Activated CD4-positive, CD25-positive, alpha-beta regulatory T cell treated with anti-CD3 and anti-CD28 coated beads, Interleukin-2, amount 50 U/mL, for 72 hours (primary cell): ENCODE results near the gene GLTP.
"Not testable (repeated sequence)": the region's sequence is repeated elsewhere in the genome, so short reads cannot be mapped to it uniquely, and the experiment has no call there.

Source experiments
- DNase-seq: peaks from one replicate; pipeline ENCODE4 v3.0.0; 2021

GLTP gene

DNA sequence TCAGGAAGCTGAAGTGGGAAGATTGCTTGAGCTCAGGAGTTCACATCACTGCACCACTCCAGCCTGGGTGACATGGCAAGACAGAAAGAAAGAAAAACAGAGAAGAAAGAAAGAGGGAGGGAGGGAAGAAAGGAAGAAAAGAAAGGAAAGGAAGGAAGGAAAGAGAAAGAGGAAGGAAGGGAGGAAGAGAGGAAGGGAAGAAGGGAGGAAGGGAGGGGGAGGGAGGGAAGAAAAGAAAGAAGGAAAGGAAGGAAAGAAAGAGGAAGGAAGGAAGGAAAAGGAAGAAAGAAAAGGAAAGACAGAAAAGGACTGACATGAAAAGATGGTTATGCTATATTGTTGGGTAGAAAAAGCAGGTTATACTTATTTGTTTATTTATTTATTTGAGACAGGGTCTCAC lies 3.9 kb downstream of the GLTP start:
- DNase-seq = no peak

DNA sequence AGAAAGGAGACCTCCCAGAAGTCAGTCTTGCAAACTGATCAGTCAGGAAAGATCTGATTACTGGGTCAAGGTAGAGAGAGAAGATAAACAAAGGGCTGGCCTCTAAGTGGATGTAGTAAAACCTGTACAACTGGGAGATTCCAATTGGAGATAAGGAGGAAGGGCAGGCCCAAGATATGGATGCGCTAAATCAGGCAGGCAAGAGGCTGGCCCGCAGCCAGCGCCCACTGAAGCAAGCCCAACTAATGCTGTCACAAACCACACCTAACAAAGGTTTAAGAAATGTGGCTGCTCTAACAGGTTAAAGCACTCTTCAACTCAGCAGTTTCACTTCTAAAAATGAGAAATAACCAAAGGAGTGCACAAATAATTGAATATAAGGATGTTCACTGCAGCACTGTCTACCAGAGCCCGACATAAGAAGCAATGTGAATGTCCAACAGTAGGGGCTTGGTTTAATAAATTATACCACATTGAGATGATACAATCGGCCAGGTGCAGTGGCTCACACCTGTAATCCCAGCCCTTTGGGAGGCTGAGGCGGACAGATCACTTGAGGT lies 4.7 kb downstream of the GLTP start:
- no peak for DNase-seq

DNA sequence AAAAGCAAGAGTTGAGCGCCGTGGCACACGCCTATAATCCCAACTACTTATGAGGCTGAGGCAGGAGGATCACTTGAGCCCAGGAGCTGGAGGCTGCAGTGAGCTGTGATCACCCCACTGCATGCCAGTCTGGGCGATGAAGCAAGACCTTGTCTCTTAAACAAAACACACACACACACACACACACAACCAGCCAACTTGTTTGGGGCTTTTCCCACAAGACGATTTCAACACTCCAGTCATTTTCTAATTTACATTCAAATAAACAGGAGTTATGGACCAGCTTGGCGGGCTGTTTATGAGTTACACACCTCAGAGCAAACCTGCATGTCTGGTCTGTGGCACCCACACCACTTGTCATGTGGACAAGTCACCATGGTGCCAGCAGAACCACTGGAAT lies 6.7 kb downstream of the GLTP start:
- DNase-seq = no peak

DNA sequence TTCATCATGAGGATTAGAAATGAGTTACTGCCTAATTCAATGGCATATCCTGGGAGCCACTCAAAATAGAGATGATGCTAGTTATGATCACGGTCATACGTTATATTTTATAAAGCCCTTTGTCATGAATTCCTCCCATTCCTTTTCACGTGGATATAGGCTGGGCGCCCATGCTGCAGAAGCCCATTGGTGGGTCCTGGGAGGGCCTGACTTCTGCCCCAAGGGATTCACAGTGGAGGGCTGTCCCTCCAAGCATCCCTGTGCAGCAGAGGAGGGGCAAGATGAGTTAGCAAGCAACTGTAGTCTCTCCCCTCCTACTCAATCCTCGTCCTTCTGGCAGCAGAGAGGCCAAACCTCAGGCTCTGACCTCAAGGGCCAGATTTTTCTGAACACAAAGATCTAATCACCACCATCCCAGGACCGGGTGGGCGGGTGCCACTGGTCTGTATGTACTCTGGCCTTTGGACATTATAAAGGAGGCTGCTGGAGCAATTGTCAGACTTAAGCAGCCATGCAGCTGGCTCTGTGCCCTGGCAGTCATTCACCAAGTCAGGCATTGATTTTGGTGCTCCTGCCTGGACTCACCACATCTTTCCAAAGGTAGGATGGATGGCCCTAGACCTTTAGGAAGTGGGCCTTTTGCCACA lies 8.6 kb downstream of the GLTP start:
- DNase-seq = no peak

DNA sequence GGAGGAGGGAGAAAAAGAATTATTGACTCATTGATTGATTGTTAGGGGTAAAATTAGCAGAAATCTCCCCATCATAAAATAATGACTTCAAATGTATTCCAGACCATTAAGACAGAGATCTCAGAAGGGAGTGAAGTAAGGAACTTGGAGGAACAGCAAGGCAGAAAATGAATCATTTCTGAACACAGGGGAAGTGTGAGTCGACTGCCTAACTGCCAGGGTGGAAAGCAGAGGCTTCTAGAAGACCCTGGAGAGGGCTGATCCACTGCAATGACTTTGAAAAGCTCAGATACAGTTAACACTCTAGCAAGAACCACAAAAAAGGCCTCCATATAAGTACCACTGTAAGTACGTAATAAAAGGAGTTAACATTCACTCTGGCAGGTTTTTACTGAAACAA lies 9.7 kb downstream of the GLTP start:
- no peak for DNase-seq

DNA sequence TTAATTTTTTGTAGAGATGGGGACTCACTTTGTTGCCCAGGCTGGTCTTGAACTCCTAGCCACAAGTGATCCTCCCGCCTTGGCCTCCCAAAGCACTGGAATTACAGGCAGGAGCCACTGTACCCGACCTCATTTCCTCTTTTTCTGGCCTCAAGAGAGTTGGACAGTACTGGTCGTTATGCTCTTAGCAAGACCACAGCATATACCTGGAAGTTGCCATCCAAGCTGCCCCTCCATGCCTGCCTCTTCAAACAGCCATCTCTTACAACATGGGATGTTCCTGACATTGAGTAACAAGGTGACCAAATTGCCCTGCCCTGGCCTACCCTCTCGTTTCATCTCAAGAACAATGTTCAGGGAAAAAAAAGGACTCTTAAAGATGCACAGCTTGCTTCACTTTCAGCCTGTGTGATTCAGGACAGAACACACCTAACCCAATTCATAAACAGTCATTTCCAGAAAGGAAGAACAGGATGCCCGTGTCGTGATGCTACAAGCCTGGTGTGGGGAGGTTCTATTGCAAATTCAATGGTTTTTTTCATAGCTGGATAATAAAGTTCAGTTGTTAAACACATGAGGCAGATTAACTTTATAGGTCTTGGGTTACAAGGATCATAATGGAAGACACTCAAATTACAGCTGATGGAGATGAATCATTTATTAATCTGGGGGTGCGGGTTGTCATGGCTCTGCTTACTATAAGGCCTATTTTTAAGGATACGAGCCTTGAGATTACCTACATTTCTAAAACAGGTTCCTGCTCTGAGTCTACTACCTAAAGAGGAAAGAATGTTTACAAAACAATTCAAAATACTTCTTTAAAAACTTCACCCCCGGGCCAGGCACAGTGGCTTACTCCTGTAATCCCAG lies 11.9 kb downstream of the GLTP start:
- no peak for DNase-seq

DNA sequence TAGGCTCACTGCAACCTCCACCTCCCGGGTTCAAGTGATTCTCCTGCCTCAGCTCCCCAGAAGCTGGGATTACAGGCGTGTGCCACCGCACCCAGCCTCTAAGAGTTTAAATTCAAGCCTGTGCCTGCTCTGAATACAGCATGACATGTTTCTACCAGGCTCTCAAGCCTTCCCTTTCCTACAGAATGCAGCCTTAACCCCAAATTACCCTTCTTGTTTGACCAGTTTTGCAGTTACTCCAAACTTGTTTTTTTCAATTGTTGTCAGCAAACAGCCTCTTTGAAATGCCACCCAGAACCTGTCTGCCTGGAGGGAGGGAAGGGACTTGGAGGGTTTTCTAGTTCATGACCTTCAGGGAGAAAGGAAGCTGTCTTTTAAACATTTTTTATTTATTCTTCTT lies 15.4 kb downstream of the GLTP start:
- no peak for DNase-seq

DNA sequence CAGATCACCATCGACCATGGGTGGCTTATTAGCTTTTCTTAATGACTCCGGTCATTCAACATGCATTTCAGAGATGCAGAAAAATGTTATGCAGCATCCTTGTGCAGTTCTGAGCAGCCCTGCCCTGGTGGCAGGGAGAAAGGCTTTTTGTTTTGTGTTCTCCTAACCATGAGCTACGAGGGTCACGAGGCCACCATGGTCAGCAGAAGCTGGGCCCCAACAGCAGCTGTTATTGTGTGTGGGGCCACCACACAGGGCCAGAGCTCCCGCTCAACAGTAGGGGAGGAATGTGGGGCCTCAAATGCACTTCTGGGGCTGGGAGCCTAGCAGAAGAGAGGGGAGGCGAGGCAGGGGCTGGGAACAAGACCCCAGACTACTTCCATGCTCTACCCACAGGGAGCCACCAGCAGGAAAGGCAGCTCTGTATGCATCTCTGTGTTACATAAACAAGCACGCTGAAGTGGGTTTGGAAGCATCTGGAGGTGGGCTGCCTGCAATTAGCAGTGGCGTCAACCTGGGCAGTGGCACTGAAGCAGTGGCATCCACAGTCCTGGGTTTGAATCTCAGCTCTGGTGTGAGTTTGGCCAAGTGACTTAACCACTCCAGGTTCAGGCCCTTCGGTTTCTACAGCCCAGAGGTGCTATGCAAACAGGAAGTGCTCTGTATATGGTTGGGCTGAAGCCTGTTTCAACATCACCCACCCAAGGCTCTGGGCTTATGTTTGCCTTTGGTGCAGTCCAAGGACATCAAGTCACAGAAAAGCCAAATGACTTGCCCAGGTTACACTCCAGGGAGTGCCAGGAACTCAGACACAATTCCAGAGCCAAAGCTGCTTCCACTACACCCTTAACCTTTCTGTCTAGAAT lies 16.3 kb downstream of the GLTP start:
- DNase-seq = no peak

DNA sequence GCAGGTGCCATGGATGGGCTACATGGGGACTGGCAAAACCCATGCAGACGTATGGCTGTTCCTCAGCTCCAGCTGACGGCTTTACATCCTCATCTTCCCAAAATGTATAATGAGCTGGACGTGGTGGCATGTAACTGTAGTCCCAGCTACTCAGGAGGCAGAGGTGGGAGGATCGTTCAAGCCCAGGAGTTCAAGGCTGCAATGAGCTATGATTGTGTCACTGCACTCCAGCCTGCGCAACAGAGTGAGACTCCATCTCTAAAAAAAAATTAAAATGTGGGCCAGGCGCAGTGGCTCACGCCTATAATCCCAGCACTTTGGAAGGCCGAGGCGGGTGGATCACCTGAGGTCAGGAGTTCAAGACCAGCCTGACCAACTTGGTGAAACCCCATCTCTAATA lies 17.9 kb downstream of the GLTP start:
- not testable (repeated sequence) for DNase-seq

DNA sequence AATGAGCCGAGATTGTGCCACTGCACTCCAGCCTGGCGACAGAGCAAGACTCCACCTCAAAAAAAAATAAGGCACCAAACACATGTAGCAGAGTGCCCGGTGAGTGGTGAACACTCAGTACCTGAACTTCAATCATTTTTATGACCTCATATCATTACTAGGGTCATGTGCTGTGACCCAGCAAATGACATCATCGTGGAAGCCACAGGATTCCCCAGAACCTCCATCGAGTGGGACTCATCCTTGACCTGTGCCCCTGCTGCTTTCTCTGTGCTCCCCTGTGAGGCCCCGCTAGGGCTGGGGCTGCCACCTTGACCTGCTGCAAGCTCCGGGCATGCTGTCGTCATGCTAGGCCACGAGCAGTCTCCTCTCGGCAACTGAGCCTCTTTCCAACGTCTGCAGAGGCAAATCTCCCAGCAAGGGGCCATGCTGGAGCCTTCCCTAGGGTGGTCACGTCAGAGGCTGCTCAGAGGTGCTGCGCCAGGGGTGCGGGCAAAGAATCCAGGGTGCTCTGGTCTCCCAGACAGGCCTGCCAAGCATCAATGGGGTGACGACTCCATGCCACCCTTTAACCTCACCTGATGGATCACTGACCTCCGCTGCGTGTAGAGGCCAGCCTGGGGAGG lies 18.5 kb downstream of the GLTP start:
- no peak for DNase-seq

DNA sequence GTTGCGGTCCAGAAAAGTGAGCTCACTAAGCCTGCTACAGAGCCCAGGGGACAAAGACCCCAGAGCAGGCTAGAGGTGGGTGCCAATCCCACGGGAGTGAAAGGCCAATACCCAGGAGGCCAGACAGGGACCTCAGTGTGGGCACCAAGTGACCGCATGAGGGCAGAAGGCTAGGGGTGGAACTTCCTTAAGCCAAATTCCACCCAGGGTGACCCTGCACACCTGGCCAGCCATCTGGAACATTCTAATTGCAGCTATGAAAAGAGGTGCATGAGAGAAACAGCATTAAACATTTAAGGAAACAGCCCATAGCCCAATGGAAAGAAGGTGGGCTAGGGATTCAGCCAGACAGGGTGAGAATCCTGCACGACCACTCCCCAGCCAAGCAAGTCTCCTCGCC lies 19.4 kb downstream of the GLTP start:
- no peak for DNase-seq

DNA sequence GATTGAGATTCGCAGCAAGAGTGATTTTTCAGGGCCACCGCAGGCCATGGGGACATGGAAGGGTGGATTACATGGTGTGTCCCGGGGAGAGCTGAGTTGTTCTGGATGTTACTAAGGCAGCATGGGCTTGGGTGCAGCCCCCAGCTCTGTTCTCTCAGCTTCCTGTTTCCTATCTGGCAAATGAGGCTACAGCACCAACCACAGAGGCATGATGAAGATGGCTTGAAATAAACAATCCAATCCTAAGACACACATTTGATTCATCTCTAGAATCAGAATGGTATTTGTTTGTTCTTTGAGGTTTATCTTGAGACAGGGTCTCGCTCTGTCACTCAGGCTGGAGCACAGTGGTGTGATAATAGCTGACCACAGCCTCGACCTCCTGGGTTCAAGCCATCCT lies 21.6 kb downstream of the GLTP start:
- no peak for DNase-seq

DNA sequence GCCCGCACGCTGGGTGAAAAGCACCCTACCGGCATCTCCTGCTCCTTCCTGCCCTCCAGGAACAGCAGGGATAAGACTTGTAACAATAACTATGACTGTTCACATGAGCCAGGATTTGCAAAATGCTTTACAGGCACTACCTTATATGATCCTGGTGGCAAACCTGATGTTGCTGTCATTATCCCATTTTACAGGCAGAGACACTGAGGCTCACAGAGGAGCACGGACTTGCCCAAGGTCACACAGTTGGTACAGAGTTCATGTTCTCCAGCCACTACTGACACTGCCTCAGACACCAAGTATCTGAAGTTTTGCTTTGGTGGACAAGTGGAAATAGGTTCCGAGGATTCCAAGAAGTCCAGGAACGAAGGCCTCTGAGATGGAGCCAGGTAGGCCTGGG lies 22.6 kb downstream of the GLTP start:
- DNase-seq = no peak

DNA sequence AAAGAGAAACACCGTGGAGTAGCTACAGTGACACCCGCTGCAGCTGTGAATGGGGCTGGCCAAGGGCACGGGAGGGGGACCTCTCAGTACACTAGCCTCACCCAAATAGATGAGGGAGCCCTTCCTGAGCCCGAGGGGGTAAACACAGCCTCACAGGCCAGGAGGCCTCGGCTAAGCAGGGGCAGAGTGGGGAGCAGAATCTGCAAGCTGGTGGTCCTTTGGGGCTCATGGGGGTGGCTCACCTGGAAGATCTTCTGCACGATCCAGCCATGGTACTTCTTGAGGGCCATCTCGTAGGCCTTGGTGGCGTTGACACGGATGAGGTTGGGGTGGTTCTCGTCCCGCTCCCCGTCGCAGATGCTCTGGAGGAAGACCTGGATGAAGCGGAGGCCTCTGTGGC lies 25.0 kb downstream of the GLTP start:
- DNase-seq = no peak

DNA sequence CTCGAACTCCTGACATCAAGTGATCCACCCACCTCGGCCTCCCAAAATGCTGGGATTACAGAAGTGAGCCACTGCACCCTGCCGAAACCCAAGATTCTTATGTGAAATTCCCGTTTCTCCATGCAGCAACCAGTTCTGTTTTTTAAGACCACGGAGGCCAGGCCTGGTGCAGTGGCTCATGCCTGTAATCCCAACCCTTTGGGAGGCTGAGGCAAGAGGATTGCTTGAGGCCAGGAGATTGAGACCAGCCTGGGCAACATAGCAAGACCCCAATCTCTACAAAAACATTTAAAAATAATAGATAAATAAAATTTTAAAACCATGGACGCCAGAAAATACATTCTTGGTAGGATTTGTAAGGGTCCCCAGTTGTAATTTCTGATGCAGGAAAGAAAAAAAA lies 29.8 kb downstream of the GLTP start:
- not testable (repeated sequence) for DNase-seq

DNA sequence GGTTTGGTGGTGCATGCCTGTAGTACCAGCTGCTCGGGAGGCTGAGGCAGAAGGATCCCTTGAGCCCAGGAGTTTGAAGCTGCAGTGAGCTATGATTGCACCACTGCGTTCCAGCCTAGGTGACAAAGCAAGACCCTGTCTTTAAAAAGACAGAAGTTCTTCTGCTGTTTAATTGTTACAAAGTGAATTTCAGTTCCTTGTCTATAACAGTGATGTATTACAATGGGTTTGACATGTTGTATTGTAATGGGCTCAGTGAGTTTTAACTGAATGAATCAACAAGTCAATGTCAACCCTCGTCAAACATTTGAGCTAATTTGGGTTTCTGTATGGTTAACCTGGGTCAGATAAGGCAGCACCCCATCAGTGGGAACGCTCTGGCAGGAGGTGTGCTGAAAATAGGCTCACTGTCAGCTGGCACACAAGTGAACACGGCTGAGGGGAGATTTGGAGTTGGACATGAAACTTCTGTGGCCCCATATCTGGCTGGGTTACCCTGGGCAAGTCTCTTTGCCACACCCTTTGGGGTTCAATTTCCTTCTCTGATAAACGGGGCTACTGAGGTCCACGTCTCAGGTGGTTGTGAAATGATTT lies 33.1 kb downstream of the GLTP start:
- no peak for DNase-seq

DNA sequence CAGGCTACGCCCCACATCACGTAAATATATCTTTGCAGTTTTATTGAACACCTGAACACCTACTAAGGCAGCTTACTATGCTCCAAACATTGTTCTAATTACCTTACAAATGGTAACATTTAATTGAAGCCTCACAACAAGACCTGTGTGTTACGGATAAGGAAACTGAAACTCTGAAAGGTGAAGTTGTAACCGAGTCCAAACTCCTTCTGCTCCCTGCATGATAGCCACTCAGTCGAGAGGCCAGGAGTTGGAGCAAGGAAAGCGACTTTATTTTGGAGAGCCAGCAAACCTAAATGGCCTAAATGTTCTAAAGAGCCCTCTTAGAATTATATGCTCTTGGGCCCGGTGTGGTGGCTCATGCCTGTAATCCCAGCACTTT lies 34.5 kb downstream of the GLTP start:
- DNase-seq = no peak

DNA sequence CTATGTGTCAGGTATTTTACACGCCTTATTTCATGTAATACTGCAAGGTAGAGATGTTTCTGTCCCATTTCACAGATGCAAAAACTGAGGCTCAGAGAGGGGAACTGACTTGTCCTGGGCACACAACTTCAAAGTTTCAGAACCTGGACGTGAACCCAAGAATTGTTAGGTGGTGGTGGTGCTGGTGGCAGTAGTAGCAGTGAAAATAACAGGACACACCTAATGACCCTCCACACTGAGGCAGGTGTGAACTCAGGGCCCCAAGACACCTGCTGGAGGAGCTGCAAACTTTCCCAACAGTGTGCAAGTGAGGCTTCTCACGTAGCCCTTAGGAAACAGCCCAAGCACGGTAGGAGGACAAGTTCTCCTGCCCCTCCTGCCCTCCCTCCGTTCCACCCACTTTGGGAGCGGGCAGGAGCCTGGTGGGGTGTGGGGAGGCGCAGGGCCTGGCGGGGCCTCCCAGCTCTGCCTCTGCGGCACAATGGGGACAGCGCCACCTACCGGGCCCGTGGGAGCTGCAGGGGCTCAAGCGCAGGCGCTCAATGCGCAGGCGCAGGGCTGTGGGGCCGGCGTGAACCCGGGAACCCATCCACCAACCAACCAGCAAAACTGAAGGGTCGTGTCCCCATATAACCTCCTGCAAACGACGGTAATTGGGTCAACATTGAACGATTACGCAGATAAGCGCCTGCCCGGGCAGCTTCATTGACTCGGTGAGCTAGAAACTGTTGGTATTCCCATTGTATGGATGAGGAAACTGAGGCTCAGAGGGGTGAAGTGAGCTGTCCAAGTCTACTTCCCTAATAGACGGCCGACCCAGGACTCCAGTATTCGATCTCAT lies 35.1 kb downstream of the GLTP start:
- DNase-seq = peak; percentile 97

DNA sequence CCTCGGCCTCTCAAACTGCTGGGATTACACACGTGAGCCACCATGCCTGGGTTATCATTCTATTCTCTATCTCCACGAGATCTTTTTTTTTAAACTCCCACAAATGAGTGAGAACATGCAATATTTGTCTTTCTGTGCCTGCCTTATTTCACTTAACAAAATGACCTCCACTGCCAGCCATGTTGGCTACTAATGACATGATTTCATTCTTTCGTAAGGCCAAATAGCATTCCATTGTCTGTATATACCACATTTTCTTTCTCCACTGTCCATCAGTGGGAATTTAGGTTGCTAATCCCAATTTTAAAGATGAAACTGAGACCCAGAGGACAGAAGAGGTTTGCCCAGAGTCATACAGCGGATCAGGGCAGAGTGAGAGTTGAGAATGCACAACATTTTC lies 36.2 kb downstream of the GLTP start:
- DNase-seq = no peak

DNA sequence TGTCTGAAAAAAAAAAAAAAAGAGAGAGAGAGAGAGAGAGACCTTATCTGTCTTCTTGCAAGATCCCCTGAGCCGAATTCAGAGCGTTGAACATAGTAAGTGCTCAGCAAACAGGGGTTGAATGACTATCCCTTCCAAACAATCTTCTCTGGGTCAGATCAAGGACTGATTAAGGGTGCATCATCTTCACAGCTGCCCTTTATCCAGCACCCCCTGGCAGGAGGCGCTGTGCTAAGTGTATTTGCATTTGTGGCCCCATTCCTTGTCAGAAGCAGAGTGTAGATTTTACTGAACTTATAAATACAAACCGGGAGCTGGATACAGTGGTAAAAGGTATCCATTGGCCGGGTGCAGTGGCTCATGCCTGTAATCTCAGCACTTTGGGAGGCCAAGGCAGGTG lies 38.3 kb downstream of the GLTP start:
- no peak for DNase-seq

DNA sequence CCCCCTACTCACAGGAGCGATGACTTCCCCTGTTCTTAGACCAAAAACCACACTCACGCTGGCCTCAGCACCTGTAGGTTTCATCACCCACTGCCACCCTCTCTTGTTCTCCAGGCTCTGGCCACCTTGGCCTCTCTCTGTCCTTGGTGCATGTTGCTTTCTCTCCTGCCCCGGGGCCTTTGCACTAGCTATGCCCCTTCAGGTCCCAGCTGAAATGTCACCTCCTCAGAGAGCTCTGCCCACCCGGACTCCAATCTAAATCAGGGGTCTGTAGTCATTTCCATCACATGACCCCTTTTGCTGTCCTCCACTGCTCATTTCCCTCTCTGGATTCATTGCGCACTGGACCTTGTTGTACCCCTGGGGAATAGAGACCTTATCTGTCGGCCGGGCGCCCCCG lies 39.0 kb downstream of the GLTP start:
- no peak for DNase-seq
